T47D (cell line): ENCODE results near the gene YKT6.

Source experiments
- DNase-seq, 2 experiments: peaks; one replicate each; pipeline versions ENCODE4 v3.0.0 to v3.0.0-alpha.2; 2011 to 2012; ENCODE audit warnings: low read depth in 1 of 2, low spot score in 1 of 2
- JUND ChIP-seq: IDR thresholded peaks from 2 replicates; pipeline ENCODE4 v1.6.1; 2012; ENCODE audit warnings: low read depth
- in situ Hi-C: cut with HindIII; loops from 2 replicates; pipeline ENCODE4 v1.10.0; 2016; ENCODE audit warnings: low sequenced_read_pairs, low pct_unique_long_range_greater_than_20kb

The YKT6 gene

DNA sequence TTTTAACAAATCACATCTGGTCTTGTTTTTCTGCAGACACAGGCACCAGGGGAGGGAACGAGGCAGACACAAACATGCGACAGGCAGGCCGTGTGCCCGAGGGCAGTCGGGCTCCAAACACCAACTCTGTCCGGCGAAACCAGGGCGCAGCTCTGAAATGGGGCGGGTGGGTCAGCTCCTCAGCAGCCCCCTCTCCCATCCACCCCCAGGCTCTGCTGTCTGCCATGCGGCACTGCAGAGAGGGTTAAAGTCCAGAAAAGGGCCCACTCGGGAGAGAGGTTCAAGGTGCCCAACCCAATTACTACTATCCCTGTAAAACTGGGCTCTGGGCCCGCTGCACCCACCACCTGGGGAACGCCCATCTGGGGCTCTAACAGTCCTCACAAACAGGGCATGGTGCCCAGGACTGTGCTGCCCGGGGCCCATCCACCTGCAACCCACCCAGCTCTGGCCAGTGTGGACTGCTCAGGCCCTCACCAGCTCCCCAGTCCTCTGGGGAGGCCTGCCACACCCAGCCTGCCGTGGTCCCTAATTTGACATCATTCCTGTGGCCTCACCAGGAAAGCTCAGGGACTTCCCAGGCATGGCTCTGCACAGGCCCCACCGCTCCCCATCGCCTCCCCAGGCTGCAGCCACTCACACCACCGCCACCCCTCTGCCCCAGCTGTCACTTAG lies 18.7 kb downstream of the YKT6 start:
- TF ChIP-seq JUND: no peak
- DNase-seq: no peak
- in situ Hi-C loops: no loop called here

DNA sequence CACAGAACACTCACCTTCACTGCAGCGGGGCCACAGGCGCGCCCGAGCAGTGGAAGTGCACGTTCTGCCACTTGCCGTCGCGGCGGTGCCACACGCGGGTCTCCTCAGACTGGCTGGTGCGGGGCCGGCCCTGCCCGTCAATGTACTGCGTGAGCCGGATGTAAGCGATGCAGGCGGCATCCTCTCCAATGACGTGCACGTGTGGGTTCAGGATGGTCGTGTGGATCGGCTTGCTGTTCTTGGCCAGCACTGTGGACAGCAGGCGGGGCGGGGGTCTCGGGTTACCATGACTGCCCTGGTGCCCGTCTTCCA lies 19.2 kb downstream of the YKT6 start:
- TF ChIP-seq JUND: no peak
- no peak for DNase-seq
- in situ Hi-C loops: no loop called here

DNA sequence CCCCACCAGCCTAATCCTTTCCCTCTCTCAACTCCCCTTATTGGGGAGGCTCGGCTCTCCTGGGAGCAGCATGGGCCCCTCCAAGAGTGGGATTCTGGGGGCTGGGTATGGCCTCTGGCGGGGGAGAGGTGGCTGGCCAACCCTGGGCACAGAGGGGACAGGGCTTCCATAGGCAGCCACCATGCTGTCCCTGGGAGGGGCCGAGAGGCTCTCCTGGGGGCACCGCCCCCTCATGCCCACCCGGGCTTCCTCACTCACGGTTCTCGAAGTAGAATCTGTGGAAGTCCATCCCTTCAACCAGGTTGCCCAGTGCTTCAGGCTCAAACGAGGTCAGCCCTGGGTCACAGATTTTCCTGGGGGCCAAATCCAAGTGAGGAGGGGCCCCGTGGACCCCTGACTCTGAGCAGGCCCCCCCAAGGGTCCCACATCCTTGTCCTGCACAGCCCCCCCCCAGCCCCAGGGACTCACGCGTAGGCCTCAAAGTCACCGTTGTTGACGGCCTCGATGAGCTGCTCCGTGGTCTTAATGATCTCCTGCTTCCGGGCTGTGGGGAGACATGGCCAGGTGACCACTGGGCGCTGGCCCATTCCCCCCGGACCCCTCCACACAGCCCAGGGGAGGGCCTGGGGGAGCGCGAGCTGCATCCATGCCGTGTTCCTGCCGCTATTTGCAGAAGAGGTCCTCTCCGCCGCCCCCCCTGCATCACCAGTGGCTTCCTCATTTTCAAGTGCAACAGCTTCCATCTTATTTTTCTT lies 19.8 kb downstream of the YKT6 start:
- in situ Hi-C loops: no loop called here
- DNase-seq: no peak
- no peak for TF ChIP-seq JUND

DNA sequence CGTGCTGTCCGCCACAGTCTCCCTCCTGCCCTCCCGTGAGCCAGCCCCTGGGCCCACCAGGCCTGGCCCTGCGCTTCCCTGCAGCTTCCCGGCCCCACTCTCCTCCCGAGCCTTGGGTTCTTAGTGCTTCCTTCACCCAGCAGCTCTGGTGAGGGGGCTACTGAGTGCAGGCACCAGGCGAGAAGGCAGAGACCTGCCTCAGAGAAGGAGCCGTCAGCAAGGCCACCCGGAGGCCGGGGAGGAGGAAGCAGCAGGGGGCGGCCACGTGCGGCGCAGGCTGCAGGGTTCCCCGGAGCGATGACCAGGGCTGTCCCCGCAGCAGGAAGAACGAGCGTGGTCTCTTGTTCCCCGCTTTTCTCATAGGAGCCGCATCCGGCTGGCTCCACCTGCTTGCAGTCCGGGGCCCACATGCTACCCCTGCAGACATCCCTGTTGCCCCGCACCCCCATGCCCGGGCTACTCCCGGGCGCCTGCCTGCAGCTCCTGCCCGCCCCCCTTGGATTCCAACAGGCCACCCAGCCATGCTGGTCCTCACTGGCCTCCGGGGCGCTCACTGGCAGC lies 20.5 kb downstream of the YKT6 start:
- no peak for DNase-seq
- in situ Hi-C loops: no loop called here
- TF ChIP-seq JUND: no peak

DNA sequence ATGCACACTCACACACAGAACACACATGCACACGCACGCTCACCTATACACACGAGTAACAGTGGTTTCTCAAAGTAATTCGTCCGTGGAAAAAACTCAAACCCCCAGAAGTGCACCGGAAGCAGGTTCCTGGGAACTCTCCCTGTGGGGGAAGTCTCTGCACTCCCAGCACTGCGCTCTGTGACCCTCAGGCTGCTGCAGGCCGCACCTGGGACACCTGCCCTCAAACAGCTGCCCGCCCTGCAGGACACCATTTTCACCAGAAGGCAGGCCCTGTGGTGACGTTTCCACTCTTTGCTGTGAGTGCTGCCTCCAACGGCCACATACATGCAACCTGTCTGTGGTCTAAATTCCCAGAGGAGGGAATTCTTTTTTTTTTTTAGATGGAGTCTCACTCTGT lies 21.3 kb downstream of the YKT6 start:
- in situ Hi-C loops: no loop called here
- TF ChIP-seq JUND: no peak
- DNase-seq: no peak

DNA sequence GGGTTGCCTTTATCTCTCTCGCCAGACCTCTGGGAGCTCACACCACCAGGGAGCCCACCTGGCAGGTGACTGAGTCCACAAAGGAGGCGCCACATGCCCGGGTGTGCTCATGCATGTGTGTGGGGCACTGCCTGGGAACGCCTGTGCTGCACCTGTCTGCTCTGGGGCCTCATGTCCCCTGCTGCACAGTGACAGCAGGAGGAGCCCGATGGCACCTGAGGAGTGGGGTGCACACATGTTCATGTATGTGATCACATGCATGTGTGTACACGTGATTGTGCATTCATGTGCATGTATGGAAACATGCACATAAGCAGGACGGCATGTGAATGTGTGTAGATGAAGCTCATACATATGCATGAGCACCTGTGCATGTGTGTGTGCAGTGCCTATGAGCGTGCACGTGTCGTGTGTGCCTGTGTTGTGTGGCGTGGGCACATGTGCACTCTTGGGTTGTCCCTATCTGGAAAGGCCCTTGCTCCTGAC lies 22.0 kb downstream of the YKT6 start:
- in situ Hi-C loops: no loop called here
- no peak for TF ChIP-seq JUND
- no peak for DNase-seq

DNA sequence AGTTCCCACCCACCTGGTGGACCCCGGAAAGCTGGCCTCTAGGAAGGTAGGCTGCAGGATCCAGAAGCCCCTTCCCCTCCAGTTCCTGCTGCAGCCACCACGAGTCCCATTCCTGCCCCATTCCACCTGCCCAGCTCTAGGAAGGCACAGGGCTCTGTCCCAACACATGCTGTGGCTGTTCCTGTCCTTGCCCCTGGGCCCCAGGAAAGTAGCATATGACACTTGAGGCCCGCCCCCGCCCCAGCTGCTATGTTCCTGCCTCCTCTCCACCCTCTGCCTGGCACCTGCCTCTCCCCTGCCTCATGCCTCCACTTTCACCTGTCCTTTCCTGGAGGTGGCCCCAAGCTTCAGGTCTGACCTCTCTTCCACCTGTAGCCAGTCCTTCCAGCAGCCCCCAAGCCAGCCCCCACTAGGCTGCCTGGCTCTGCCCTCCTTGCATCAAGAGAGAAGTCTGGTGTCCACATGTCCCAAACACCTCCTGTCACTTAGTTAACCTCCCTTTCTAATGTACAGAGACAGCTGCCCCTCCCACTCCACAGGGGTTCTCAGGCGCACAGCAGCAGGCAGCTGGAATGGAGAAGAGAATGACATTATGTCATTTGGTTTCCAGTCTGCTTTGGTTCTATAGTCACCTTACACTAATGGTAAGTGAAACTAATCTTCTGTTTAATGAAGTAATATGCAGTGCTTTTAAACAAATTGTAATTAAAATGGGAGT lies 22.7 kb downstream of the YKT6 start:
- in situ Hi-C loops: no loop called here
- DNase-seq: no peak
- TF ChIP-seq JUND: no peak

DNA sequence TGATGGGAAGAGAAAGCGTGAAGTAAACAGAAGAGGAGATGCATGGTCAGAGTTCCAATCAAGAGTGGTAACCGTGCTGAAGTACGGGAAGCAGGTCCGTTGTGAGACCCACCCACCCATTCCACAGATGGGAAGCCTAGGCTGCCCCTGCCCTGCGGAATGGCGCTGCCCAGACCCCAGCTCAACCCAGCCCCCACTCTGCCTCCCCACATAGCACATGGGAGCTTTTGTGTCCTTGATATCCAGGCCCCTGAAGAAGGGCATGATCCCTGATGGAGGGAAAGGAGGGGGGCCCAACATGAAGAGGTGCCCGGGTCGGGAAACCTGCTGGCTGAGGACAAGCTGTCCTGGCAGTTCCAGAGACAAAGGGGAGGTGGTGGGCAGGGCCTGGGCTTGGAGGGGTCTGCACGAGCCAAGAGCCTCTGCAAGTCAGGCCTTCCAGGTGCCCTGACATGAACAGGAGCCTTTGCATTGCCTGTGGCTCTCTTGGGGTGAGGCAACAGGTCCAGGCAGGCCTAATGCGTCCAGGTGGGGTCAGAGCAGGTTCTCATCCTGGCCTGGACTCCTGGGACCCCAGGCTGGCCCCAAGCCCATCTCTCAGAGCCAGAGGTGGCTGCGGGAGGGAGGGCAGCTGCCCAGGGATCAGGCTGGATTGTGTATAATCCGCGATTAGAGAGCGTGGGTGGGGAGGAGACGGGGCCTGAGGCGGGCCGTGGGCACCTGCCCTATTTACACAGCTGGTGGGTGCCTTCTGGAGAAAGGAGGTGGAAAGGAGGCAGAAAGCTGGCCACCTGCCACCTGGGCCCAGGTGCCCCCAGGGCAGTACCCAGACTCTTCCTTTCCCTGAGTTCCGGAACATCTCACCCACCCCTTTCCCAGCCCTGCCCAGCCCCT lies 23.5 kb downstream of the YKT6 start:
- TF ChIP-seq JUND: no peak
- DNase-seq: no peak
- in situ Hi-C loops: no loop called here

DNA sequence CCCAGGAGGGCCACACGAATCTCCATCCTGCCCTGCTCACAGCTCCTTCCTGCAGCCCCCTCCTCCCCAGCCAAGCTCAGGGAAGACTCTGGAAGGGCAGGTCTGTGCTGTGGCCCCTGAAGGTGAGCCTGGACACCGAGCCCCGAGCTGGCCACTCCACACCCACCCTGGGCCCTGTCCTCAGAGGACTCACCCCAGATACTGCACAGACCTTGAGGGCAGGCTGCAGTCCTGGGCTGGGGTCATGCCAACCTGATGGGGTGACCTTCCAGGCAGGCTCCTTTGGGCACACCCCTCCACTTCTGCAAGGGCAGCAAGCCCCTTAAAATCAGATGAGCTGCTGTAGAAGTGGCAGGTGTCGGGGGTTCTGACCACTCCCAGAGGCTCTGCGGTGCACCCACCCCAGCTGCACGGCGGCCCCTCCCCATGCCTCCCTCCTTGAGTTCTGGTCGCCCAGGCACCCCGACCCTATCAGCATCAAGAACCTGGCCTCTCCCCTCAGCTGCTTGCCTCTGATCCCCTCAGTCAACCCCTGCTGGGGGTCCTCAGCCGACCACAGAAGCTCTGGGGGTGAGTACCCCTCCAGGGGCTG lies 24.3 kb downstream of the YKT6 start:
- TF ChIP-seq JUND: no peak
- in situ Hi-C loops: no loop called here
- no peak for DNase-seq

DNA sequence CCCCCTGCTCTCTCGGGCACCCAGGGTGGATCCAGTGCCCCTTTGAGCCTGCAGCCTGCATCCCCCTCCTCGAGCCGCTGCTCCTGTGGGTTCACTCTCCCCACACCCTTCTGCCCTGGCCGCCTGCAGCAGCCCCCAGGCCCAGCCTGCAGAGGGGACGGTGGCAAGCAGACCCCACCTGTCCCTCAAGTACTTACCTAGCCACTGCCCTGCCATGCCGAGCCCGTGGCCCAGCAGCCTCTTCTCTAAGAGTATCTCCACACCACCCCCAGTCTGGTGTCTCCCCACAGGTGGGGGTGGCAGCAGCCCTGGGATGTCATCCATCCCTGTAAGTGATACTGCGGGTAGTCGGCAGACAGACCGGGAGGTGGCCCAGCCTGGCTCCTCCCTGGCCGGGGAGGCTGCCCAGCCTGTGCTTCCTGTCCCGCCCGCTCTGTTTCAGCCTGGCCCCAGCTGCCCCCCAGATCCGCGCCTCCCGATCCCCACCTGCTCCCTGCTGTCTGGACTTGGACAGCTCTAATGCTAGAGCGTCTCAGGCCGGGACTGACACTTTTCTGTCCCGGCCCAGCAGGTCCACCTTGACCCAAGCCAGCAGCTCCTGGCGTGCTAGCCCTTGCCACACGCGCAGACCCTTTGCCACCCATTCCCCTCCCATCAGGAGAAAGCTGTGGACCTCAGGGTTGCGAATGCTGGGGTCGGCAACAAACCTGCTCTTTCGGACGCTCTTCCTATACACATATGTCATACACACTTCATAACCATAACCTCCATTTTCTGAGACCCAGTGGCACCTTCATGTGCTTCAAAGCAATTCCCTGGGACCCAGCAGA lies 25.0 kb downstream of the YKT6 start:
- no peak for DNase-seq
- in situ Hi-C loops: no loop called here
- TF ChIP-seq JUND: no peak

DNA sequence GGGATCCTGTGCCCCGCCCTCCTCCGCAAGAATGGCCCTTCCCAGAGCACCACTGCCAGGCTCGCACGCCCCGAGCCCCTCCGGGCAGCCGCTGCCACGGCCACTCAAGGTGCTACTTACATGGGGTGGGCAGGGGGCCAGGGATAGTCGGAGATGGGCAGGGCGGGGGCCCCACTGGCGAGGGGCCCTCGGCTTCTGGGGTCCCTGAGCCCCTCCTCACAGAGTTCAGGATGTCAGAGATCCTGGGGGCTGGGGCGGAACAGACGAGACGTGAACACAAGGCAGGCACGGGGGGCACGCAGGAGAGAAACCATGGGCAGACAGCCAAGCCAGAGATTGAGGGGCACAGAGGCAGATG lies 25.6 kb downstream of the YKT6 start:
- no peak for DNase-seq
- in situ Hi-C loops: no loop called here
- TF ChIP-seq JUND: no peak

DNA sequence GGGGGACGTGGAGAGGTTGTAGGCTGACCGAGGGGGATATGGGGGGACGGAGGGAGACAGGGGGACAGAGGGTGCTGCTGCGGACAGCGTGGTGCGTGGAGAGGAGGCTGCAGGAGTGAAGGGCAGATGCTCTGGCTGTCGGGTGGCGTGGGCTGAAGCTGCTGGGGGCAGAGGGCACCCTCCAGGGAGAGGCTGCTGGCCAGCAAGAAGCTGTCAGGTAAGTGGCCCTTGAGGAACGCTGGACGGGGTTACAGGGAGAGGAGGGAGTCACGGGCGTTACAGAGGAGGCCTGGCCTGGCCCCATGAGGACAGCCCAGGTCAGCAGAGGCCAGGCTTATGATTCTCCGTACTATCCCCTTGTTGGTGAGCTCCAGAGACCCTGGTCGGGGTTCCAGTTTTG lies 27.1 kb downstream of the YKT6 start:
- no peak for DNase-seq
- in situ Hi-C loops: no loop called here
- no peak for TF ChIP-seq JUND
